Neural progenitor cell (in vitro differentiated cells): Measurements from ENCODE around the gene SUGCT. TPM values are rescaled to one million over a fixed set of nuclear protein-coding genes. Genes with fewer than 3 reads are reported as not detected.

ENCODE experiments used
- DNase-seq: peaks from one replicate; pipeline ENCODE4 v3.0.0-alpha.2; 2016; ENCODE audit warnings: low spot score
- H2AFZ ChIP-seq: fragments of 200-600 bp; sonication (generic); replicated peaks from 2 replicates; pipeline ENCODE4 v1.6.1; 2016; ENCODE audit warnings: antibody characterized with exemption
- H3F3A ChIP-seq: fragments of 200-600 bp; sonication (generic); 2 replicates; pipeline ENCODE4 v1.6.1; 2016; ENCODE audit warnings: antibody characterized with exemption, low read depth
- H3K27ac ChIP-seq: fragments of 200-600 bp; sonication (generic); 2 replicates; pipeline ENCODE4 v1.5.1; 2016; ENCODE audit warnings: mild to moderate bottlenecking
- H3K27me3 ChIP-seq: fragments of 200-600 bp; sonication (generic); 2 replicates; pipeline ENCODE4 v1.6.1; 2016; ENCODE audit warnings: mild to moderate bottlenecking, moderate library complexity
- H3K36me3 ChIP-seq: fragments of 200-600 bp; sonication (generic); 2 replicates; pipeline ENCODE4 v1.5.1; 2016
- H3K4me1 ChIP-seq: fragments of 200-600 bp; sonication (generic); 2 replicates; pipeline ENCODE4 v1.6.1; 2016; ENCODE audit warnings: mixed run types
- H3K4me2 ChIP-seq: fragments of 200-600 bp; sonication (generic); 2 replicates; pipeline ENCODE4 v1.6.1; 2016
- H3K4me3 ChIP-seq: fragments of 200-600 bp; sonication (generic); 2 replicates; pipeline ENCODE4 v1.5.1; 2016
- H3K79me2 ChIP-seq: fragments of 200-600 bp; sonication (generic); 2 replicates; pipeline ENCODE4 v1.6.1; 2016; ENCODE audit warnings: low read depth
- H3K9ac ChIP-seq: fragments of 200-600 bp; sonication (generic); 2 replicates; pipeline ENCODE4 v1.6.1; 2016
- H3K9me3 ChIP-seq: fragments of 200-600 bp; sonication (generic); 2 replicates; pipeline ENCODE4 v1.5.1; 2016; ENCODE audit warnings: low read depth
- H4K20me1 ChIP-seq: fragments of 200-600 bp; sonication (generic); 2 replicates; pipeline ENCODE4 v1.6.1; 2016; ENCODE audit warnings: low read depth
- H3K27ac Mint-ChIP-seq: 3 replicates; pipeline ENCODE4 v1.8.0; 2021; ENCODE audit warnings: mixed read lengths
- H3K27me3 Mint-ChIP-seq: 2 replicates; pipeline ENCODE4 v1.8.0; 2022; ENCODE audit warnings: low read depth, mild to moderate bottlenecking, inconsistent platforms, moderate library complexity, mixed read lengths; ENCODE audit not compliant: insufficient read depth
- H3K36me3 Mint-ChIP-seq: 3 replicates; pipeline ENCODE4 v1.8.0; 2021; ENCODE audit warnings: mixed read lengths
- H3K4me1 Mint-ChIP-seq: 3 replicates; pipeline ENCODE4 v1.8.0; 2021; ENCODE audit warnings: mixed read lengths
- H3K4me3 Mint-ChIP-seq: 3 replicates; pipeline ENCODE4 v1.8.0; 2021; ENCODE audit warnings: mild to moderate bottlenecking, moderate library complexity, mixed read lengths
- H3K9me3 Mint-ChIP-seq: 3 replicates; pipeline ENCODE4 v1.8.0; 2020; ENCODE audit warnings: mixed read lengths
- EZH2 ChIP-seq: fragments of 200-600 bp; sonication (generic); IDR thresholded peaks from 2 replicates; pipeline ENCODE4 v1.6.1; 2017; ENCODE audit warnings: antibody characterized with exemption, mild to moderate bottlenecking, moderate library complexity
- EZH2phosphoT487 ChIP-seq: fragments of 200-600 bp; sonication (generic); IDR thresholded peaks from 2 replicates; pipeline ENCODE4 v1.6.1; 2017; ENCODE audit warnings: antibody characterized with exemption
- total RNA-seq: library from RNA; depleted of rRNA; stranded (reverse); fragments of >200 nt; gene quantifications from 2 replicates; pipeline ENCODE4 v1.2.3, GENCODE V29; 2015; ENCODE audit warnings: low replicate concordance
- TF ChIP-seq, protein P1 (sequence below): fragments of 200-600 bp; sonication (generic); IDR thresholded peaks from 2 replicates; pipeline ENCODE4 v1.5.1; 2017; ENCODE audit warnings: antibody characterized with exemption, mild to moderate bottlenecking

Gene SUGCT
- total RNA-seq, 1 donor from 2014 or later, result 10.1 TPM

DNA sequence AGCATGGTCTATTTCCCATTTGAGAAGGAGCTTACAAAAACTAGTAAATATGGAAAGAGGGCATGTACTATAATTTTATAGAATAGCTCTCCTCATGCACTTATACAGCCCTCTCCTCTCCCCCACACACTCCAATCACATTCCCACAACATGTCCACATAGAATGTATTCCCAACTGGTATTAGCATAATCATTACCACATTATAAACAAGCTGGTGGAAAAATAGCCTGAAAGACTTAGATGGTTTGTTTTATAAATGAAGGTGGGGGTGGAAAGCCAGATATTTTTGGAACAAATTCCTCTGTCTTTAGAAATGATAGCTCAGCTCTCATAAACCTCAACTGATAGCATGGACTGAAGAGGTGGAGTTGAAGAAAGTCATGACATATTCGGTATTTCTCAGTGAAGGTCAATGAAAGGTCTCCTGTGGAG is 410.1 kb downstream of the SUGCT start:
- TF ChIP-seq EZH2phosphoT487 (no peak), EZH2 (no peak)
- TF ChIP-seq, protein P1, sequence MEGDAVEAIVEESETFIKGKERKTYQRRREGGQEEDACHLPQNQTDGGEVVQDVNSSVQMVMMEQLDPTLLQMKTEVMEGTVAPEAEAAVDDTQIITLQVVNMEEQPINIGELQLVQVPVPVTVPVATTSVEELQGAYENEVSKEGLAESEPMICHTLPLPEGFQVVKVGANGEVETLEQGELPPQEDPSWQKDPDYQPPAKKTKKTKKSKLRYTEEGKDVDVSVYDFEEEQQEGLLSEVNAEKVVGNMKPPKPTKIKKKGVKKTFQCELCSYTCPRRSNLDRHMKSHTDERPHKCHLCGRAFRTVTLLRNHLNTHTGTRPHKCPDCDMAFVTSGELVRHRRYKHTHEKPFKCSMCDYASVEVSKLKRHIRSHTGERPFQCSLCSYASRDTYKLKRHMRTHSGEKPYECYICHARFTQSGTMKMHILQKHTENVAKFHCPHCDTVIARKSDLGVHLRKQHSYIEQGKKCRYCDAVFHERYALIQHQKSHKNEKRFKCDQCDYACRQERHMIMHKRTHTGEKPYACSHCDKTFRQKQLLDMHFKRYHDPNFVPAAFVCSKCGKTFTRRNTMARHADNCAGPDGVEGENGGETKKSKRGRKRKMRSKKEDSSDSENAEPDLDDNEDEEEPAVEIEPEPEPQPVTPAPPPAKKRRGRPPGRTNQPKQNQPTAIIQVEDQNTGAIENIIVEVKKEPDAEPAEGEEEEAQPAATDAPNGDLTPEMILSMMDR, result no peak
- Histone ChIP-seq H3K27ac (no peak overlapping the region), H3K4me1 (no peaks in the 10 kb centered on the region), H3K27me3 (no peaks in the 10 kb centered on the region), H4K20me1 (no peaks in the 10 kb centered on the region), H3K9me3 (no peaks in the 10 kb centered on the region), H3F3A (no peaks in the 10 kb centered on the region), H3K4me2 (no peak overlapping the region), H3K36me3 (no peaks in the 10 kb centered on the region), H3K9ac (no peak overlapping the region), H3K4me3 (no peak overlapping the region), H3K79me2 (no peaks in the 10 kb centered on the region), H2AFZ (no peak overlapping the region)
- Mint-ChIP-seq H3K4me3 (no peak overlapping the region), H3K36me3 (no peaks in the 10 kb centered on the region), H3K27me3 (no peaks in the 10 kb centered on the region), H3K27ac (no peak overlapping the region), H3K4me1 (peaks cover 7% of the 10 kb centered on the region), H3K9me3 (no peaks in the 10 kb centered on the region)
- no peak for DNase-seq

DNA sequence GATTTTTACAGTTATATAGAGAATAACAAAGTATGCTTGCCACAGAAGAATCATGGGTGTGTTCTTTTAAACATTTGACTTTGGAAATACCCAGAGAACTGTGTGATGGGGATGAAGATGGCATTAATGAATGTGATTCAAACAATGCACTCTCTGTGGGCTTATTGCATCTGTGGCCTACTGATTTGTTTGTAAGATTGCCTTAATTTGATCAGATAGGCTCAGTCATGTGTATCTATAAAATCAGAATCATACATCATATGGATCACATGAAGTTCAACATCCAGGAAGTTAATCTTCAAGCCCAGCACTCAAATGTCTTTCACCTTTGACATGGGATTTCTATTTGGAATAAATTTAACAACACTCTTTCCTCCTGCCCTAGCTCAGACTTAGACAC is 410.9 kb downstream of the SUGCT start:
- H3K36me3 ChIP-seq, result no peaks in the 10 kb centered on the region
- no peak for DNase-seq
- no peaks in the 10 kb centered on the region for H3K79me2 ChIP-seq
- Mint-ChIP-seq H3K4me3 (no peak overlapping the region), H3K4me1 (peaks cover 7% of the 10 kb centered on the region), H3K9me3 (no peaks in the 10 kb centered on the region), H3K27me3 (no peaks in the 10 kb centered on the region), H3K27ac (no peak overlapping the region), H3K36me3 (no peaks in the 10 kb centered on the region)
- no peak overlapping the region for H3K27ac ChIP-seq
- H3K4me3 ChIP-seq, result no peak overlapping the region
- no peak overlapping the region for H3K9ac ChIP-seq
- H4K20me1 ChIP-seq, result no peaks in the 10 kb centered on the region
- H2AFZ ChIP-seq, result no peak overlapping the region
- no peaks in the 10 kb centered on the region for H3K4me1 ChIP-seq
- H3K27me3 ChIP-seq, result no peaks in the 10 kb centered on the region
- no peak overlapping the region for H3K4me2 ChIP-seq
- TF ChIP-seq EZH2, result no peak
- TF ChIP-seq EZH2phosphoT487, result no peak
- TF ChIP-seq, protein P1, result no peak
- H3F3A ChIP-seq, result no peaks in the 10 kb centered on the region
- no peaks in the 10 kb centered on the region for H3K9me3 ChIP-seq

DNA sequence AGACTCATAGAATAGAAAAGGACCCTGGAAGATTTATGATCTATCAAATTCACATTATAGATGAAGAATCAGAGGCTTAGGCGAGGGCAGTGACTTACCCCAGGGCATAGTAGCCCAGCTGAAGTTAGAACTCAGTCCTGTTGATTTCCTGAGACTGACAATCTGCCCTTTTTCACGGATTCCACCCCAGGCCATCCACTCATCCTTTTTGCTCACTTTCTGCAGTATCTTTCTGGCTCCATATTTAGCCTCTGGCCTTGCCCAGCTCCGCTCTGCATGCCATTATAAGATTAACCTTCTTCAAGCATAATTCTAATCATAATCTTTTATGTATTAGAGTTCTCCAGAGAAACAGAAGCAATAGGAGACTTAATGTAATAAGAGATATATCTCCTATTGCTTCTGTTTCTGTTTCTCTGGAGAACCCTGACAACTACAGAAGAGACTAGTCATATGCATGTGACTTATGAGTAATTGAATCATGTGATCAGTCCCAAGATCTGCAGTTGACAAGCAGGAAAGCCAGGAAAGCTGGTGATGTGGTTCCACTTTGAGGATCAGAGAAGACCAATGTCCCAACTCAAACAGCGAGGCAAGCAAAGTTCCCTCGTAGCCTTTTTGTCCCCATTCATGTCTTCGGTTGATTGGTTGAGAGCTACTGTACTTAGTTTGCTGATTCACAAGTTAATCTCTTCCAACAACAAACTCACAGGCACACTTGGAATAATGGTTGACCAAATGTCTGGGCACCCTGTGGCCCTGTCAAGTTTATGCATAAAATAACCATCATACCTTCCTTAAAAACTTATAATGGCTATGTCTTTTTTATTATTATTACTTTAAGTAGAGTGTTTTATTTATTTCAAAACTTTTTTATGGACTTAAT is 412.1 kb downstream of the SUGCT start:
- Histone ChIP-seq H3K4me1 (no peaks in the 10 kb centered on the region), H4K20me1 (no peaks in the 10 kb centered on the region), H3K9ac (no peak overlapping the region), H3K4me2 (no peak overlapping the region), H3F3A (no peaks in the 10 kb centered on the region), H2AFZ (no peak overlapping the region), H3K79me2 (no peaks in the 10 kb centered on the region), H3K9me3 (no peaks in the 10 kb centered on the region), H3K27ac (no peak overlapping the region), H3K36me3 (no peaks in the 10 kb centered on the region), H3K4me3 (no peak overlapping the region), H3K27me3 (no peaks in the 10 kb centered on the region)
- Mint-ChIP-seq H3K4me1 (peaks cover 7% of the 10 kb centered on the region), H3K9me3 (no peaks in the 10 kb centered on the region), H3K4me3 (no peak overlapping the region), H3K27me3 (no peaks in the 10 kb centered on the region), H3K36me3 (no peaks in the 10 kb centered on the region), H3K27ac (no peak overlapping the region)
- TF ChIP-seq EZH2phosphoT487, result no peak
- no peak for TF ChIP-seq EZH2
- TF ChIP-seq, protein P1, result no peak
- no peak for DNase-seq
